Tibial nerve (tissue), 3 donors: ENCODE measurements around the gene GPHN.

Source experiments
- CTCF ChIP-seq, 5 experiments: fragments of 200-600 bp in 3 of 5; fragments of 450-650 bp in 2 of 5; sonication (generic) in 3 of 5; IDR thresholded peaks; one replicate each; pipeline ENCODE4 v1.5.1; 2016 to 2019; ENCODE audit warnings: antibody characterized with exemption in 5 of 5, mild to moderate bottlenecking in 3 of 5, moderate library complexity in 2 of 5
- POLR2A ChIP-seq, 2 donors: fragments of 450-650 bp; IDR thresholded peaks; one replicate each; pipeline ENCODE4 v1.6.1; 2017; ENCODE audit warnings: antibody characterized with exemption in 2 of 2, mild to moderate bottlenecking in 2 of 2, moderate library complexity in 2 of 2

DNA sequence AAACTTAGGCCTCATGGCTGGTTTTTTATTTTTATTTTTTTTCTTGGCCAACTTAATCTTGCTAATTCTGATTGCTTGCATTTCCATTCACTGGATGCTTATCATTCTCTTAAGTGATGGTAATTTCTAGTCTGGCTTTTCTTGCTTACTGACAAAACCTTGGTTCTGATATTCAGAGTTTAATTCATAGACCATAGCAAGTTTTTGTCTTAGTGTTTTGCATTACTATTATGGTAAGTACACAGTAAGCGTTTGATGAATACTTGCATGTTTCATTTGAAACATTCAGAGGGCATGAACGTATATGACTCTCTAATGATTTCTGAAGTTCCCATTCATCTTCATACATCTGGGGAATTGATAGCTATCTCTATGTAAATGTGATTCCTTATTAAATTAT, 55.8 kb downstream of the GPHN start:
- TF ChIP-seq CTCF (IDR thresholded peaks at IDR 0.05) = no peak
- TF ChIP-seq POLR2A (IDR thresholded peaks at IDR 0.05) = no peak
